A673 (cell line): Measurements from ENCODE around the gene SMIM20.

Experiments used
- EZH2 ChIP-seq: fragments of 200-600 bp; sonication (generic); IDR thresholded peaks from 2 replicates; pipeline ENCODE4 v1.6.1; 2017; ENCODE audit warnings: borderline replicate concordance, low read depth, mild to moderate bottlenecking, mixed read lengths, antibody characterized with exemption, low read length; ENCODE audit not compliant: poor library complexity, severe bottlenecking
- TF ChIP-seq, protein P1 (sequence below): fragments of 300-800, 200-600 bp; sonication (generic); conservative IDR thresholded peaks from 2 replicates; pipeline ENCODE4 v1.5.1; 2017; ENCODE audit warnings: low read depth, mild to moderate bottlenecking, antibody characterized with exemption, low read length, moderate library complexity, mixed read lengths

DNA sequence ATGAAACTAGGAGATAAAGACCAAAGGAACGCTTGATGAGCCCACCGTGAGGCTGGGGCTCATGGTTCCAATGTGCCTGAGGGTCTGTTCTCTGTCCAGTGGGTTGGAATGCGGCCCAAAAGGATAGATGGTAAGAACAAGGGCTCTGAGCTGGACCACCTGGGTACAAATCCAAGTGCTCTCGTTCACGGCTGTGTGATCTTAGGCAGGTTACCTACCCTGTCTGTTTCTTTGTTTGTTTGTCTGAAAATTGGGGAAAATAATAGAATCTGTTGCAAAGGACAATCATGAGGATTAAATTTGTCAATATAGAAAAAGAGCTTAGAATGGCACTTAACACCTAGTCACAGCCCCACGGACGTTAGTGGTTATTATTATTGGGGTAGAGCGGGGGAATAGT is 36.0 kb downstream of the SMIM20 start:
- TF ChIP-seq, protein P1, sequence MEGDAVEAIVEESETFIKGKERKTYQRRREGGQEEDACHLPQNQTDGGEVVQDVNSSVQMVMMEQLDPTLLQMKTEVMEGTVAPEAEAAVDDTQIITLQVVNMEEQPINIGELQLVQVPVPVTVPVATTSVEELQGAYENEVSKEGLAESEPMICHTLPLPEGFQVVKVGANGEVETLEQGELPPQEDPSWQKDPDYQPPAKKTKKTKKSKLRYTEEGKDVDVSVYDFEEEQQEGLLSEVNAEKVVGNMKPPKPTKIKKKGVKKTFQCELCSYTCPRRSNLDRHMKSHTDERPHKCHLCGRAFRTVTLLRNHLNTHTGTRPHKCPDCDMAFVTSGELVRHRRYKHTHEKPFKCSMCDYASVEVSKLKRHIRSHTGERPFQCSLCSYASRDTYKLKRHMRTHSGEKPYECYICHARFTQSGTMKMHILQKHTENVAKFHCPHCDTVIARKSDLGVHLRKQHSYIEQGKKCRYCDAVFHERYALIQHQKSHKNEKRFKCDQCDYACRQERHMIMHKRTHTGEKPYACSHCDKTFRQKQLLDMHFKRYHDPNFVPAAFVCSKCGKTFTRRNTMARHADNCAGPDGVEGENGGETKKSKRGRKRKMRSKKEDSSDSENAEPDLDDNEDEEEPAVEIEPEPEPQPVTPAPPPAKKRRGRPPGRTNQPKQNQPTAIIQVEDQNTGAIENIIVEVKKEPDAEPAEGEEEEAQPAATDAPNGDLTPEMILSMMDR: no peak
- no peak for TF ChIP-seq EZH2
